Measurements from ENCODE around the gene C6orf89. TPM values are rescaled to one million over a fixed set of nuclear protein-coding genes. Genes with fewer than 3 reads are reported as not detected.

C6orf89 gene
- total and polyA plus RNA-seq, 2 of the 13 experiments (the other 11 are each of a cell fraction or from before 2014, with no cell fraction given): 22.1 to 32.2 TPM

- H3K27ac ChIP-seq (ENCODE audit: extremely low read length, insufficient read depth, low read length): no peak overlapping the region
- ATAC-seq (peak; percentile 32), FAIRE-seq (no peak), DNase-seq (ENCODE audit: low spot score) (no peak)
- ChIA-PET POLR2A (interaction anchor here (1.5 kb wide), 1 partner anchor 10 kb away, joined by 7 read pairs; no protein-coding TSS in a partner anchor), CTCF (ENCODE audit: low intra/inter-chr PET ratio, low total read pairs) (no interaction called here)
- BruUV-seq (replicated peaks): no TSS peak
- H3K9me3 ChIP-seq (ENCODE audit: low read length): no peaks in the 10 kb centered on the region
- intact Hi-C loops (cut with micrococcal nuclease; ENCODE audit: unreplicated experiment) (no loop called here), in situ Hi-C loops (cut with HindIII; ENCODE audit: extremely low pct_ligation_motif_present, low pct_unique_long_range_greater_than_20kb) (no loop called here)
- H3K27me3 ChIP-seq (ENCODE audit: control insufficient read depth in 1 of 2, insufficient read depth in 2 of 2, low read length in 2 of 2): peaks cover 19 to 38% of the 10 kb centered on the region in 2 experiments
- no peaks in the 10 kb centered on the region for H3K36me3 ChIP-seq (replicated peaks in 1 of 2; ENCODE audit: control insufficient read depth in 1 of 2, insufficient read depth in 2 of 2, low read length in 2 of 2)
- peak overlapping the region; percentile 3; the same call in 1 of the 2 replicates for H3K9ac ChIP-seq (ENCODE audit: insufficient read depth, low read depth, low read length)
- no peaks in the 10 kb centered on the region for H3K79me2 ChIP-seq (ENCODE audit: insufficient read depth, low read length)
- peak overlapping the region; percentile 27 to 68 (median 49) for H3K4me3 ChIP-seq (replicated peaks in 1 of 3; ENCODE audit: insufficient read depth in 1 of 3, low read depth in 2 of 3, low read length in 3 of 3)
- H2AFZ ChIP-seq (ENCODE audit: low read length): no peak overlapping the region
- H3K4me2 ChIP-seq (ENCODE audit: low read depth, low read length): peak overlapping the region; percentile 83
- peaks cover 51% of the 10 kb centered on the region for H3K4me1 ChIP-seq (ENCODE audit: insufficient read depth, low read length)
- WGBS (ENCODE audit: low lambda C conversion rate): 30% methylated on average over 4 of the region's 70 CpGs
- no peaks in the 10 kb centered on the region for H4K20me1 ChIP-seq (ENCODE audit: insufficient read depth, low read length)
- TF ChIP-seq ZNF83 (CRISPR knock-in tag; IDR thresholded peaks at IDR 0.05; ENCODE audit: borderline replicate concordance): no peak
- TF ChIP-seq NFKB2 (CRISPR knock-in tag; IDR thresholded peaks at IDR 0.05; ENCODE audit: borderline replicate concordance): no peak
- TF ChIP-seq ZNF883 (CRISPR knock-in tag; IDR thresholded peaks at IDR 0.05; ENCODE audit: not compliant biosample characterization): peak; percentile 13
- TF ChIP-seq ZNF260 (CRISPR knock-in tag; IDR thresholded peaks at IDR 0.05; ENCODE audit: borderline replicate concordance, low read depth): no peak
- no peak for TF ChIP-seq TERF1 (CRISPR knock-in tag; IDR thresholded peaks at IDR 0.05)
- TF ChIP-seq ARID4A (CRISPR knock-in tag; IDR thresholded peaks at IDR 0.05; ENCODE audit: borderline replicate concordance): 0 out of 2 replicates have a peak, but pooled peaks have one; percentile 12
- TF ChIP-seq GZF1 (CRISPR knock-in tag; IDR thresholded peaks at IDR 0.05): no peak
- no peak for TF ChIP-seq SMAD1 (CRISPR knock-in tag; IDR thresholded peaks at IDR 0.05; ENCODE audit: borderline replicate concordance, low read depth)
- TF ChIP-seq ZNF556 (CRISPR knock-in tag; IDR thresholded peaks at IDR 0.05; ENCODE audit: borderline replicate concordance): no peak
- TF ChIP-seq ZNF512 (CRISPR knock-in tag; IDR thresholded peaks at IDR 0.05): no peak
- no peak for TF ChIP-seq GMEB2 (CRISPR knock-in tag; IDR thresholded peaks at IDR 0.05; ENCODE audit: low read depth)
Measured at GRCh38 chr6:36839749-36840431, 45.9 kb upstream of the C6orf89 start.

Data from HepG2 (cell line).